ENCODE measurements around the gene TGIF1. TPM values are rescaled to one million over a fixed set of nuclear protein-coding genes. Genes with fewer than 3 reads are reported as not detected.
A peak's percentile ranks its signal among the peaks of the same experiment; 100 is the strongest.

TGIF1 gene
- total RNA-seq, 1 donor from 2014 or later, result 45.8 TPM

GRCh38 chr18:3494245-3494526 lies 44.2 kb downstream of the TGIF1 start:
- H3K36me3 ChIP-seq, result no peaks in the 10 kb centered on the region
- no peak for ATAC-seq
- H3K4me3 ChIP-seq, result no peak overlapping the region
- H3K9me3 ChIP-seq, result no peaks in the 10 kb centered on the region
- TF ChIP-seq CTCF (IDR thresholded peaks at IDR 0.05), result no peak
- no peak overlapping the region for H3K27ac ChIP-seq
- intact Hi-C loops (cut with DNase I), result no loop called here
- H3K4me1 ChIP-seq, result peaks cover 5% of the 10 kb centered on the region
- no peaks in the 10 kb centered on the region for H3K27me3 ChIP-seq (ENCODE audit: low read depth)
- no peak for DNase-seq

- TF ChIP-seq CTCF (IDR thresholded peaks at IDR 0.05), result no peak
- Histone ChIP-seq H3K9me3 (no peaks in the 10 kb centered on the region), H3K27me3 (ENCODE audit: low read depth) (peaks cover 3% of the 10 kb centered on the region), H3K4me1 (peaks cover 9% of the 10 kb centered on the region), H3K27ac (no peak overlapping the region), H3K4me3 (no peak overlapping the region), H3K36me3 (no peaks in the 10 kb centered on the region)
- ATAC-seq (no peak), DNase-seq (no peak)
- intact Hi-C loops (cut with DNase I), result no loop called here
Measured at GRCh38 chr18:3494569-3494968, 44.6 kb downstream of the TGIF1 start.

GRCh38 chr18:3495691-3496430 lies 45.9 kb downstream of the TGIF1 start:
- no peaks in the 10 kb centered on the region for H3K36me3 ChIP-seq
- no peaks in the 10 kb centered on the region for H3K9me3 ChIP-seq
- ATAC-seq, result no peak
- DNase-seq, result no peak
- H3K27me3 ChIP-seq (ENCODE audit: low read depth), result peaks cover 14% of the 10 kb centered on the region
- H3K4me1 ChIP-seq, result peaks cover 13% of the 10 kb centered on the region
- no peak overlapping the region for H3K4me3 ChIP-seq
- H3K27ac ChIP-seq, result no peak overlapping the region
- no peak for TF ChIP-seq CTCF (IDR thresholded peaks at IDR 0.05)
- intact Hi-C loops (cut with DNase I), result no loop called here

- ATAC-seq, result peak; percentile 65 to 82
- peak; percentile 48 for DNase-seq
- intact Hi-C loops (cut with DNase I), result no loop called here
- H3K4me3 ChIP-seq, result peak overlapping the region; percentile 54
- H3K4me1 ChIP-seq, result peaks cover 13% of the 10 kb centered on the region
- no peaks in the 10 kb centered on the region for H3K9me3 ChIP-seq
- peaks cover 21% of the 10 kb centered on the region for H3K27me3 ChIP-seq (ENCODE audit: low read depth)
- TF ChIP-seq CTCF (IDR thresholded peaks at IDR 0.05), result no peak
- H3K36me3 ChIP-seq, result no peaks in the 10 kb centered on the region
- H3K27ac ChIP-seq, result no peak overlapping the region
Measured at GRCh38 chr18:3498698-3499471, 48.9 kb downstream of the TGIF1 start.

- Histone ChIP-seq H3K4me3 (peak overlapping the region; percentile 54), H3K27ac (no peak overlapping the region), H3K27me3 (ENCODE audit: low read depth) (peaks cover 21% of the 10 kb centered on the region), H3K4me1 (peaks cover 13% of the 10 kb centered on the region), H3K9me3 (no peaks in the 10 kb centered on the region), H3K36me3 (no peaks in the 10 kb centered on the region)
- no peak for TF ChIP-seq CTCF (IDR thresholded peaks at IDR 0.05)
- no peak for DNase-seq
- ATAC-seq, result peak; percentile 47 to 50
- intact Hi-C loops (cut with DNase I), result no loop called here
Measured at GRCh38 chr18:3499501-3499900, 49.5 kb downstream of the TGIF1 start.
